ENCODE data around the gene KPNB1.

Gene KPNB1

DNA sequence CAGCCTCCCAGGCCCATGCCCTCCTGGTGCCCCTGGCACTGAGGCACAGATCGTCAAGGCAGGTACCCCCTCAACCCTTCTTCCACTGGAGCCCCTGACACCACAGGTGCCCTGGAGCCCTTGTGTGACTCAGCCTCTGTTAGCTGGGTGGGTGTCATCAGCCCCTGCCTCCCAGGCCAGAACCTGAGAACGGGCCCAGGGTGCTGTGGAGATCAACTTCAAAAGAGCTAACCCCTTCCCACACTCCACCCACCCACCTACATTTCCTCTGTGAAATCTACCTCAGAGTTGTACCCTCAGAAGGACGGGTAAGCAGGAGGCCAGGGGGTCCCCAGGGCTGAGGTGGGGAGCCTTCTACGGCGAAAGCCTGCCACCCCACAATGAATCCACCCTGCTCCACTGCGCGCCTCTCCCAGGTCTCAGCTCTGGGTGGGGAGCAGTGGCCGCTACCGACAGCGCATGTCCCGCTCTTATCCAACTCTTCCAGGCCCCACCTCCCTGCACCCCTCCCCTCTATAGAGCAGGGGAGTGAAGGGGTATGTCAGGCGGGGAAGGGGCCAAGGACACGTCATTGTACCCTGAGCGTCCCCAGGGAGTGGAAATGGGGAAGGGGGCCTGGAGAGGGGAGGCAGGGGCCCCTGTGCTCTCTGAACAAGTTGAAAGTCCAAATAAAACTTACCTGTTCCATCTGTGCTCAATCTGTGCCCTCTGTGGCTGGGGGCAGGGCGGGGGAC, 61.8 kb downstream of the KPNB1 start:
- no peak for DNase-seq (ENCODE audit: low read depth, low spot score)

DNA sequence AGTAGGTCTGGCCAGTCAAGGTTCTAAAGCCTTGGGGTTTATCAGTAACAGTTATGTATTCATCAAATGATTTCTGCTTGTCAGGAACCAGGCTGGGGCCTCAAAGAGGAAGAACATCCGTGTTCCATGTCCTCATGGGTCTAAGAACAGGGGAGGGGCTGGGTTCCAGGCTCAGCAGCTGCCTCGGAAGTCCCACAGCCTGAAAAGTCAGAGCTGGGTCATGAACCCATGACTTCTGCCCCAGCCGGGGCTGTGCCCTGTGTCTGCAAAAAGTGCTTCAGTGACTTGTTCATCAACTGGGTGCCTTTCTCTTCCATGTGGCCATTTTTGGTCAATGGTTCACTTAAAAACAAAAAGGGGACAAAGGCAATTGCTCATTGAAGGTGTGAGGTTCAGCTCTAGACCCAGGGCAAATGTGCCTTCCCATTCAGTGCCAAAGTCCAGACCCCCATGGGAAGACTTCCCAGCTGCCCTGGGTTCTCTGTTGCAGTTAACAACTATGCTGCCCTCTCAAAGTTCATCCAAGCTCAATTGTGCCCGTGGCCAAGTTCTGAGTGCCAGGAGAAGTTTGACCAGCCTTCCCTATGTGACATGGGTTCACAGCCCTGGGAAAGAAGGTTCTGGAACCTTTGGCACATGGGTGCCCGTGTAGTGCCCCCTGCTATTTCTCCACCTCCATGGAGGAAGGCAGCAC, 62.8 kb downstream of the KPNB1 start:
- no peak for DNase-seq (ENCODE audit: low read depth, low spot score)

DNA sequence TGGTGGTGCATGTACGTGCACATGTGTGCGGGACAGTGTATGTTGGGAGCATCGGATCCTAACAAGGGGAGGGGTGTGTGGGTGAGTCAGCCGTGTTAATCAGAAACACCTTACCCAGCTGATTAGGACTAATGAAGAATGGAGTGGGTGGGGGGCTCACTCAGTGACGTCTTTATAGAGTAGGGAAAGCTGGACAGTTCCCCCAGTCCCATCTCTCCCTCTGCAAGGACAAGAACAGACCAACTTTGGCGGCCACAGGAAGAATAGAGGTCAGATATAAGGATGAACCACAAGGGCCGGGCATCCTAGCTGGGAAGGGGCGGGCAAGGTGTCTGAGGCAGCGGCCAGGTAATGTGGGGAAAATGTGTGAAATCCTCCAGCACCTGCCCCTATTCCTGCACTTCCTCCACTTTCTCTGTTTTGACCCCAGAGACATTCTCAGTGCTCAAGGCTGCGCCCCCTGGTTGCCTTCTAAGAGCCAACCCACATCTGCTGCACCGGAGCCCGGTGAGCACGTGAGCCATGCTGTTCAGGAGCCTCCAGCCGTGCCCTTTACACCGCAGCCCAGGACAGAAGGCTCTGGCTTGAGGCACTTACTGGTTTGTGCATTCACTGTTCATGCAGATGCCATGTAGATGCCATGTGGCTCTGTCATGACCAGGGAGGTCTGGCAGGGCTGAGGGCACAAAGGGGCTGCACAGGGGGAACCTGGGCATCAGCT, 64.4 kb downstream of the KPNB1 start:
- no peak for DNase-seq (ENCODE audit: low read depth, low spot score)

- DNase-seq (ENCODE audit: low read depth, low spot score): no peak
These were observed 65.2 kb downstream of the KPNB1 start for GRCh38 chr17:47714773-47715396.

GRCh38 chr17:47715669-47716325, 66.1 kb downstream of the KPNB1 start:
- no peak for DNase-seq (ENCODE audit: low read depth, low spot score)

GRCh38 chr17:47716375-47716774, 66.7 kb downstream of the KPNB1 start:
- DNase-seq (ENCODE audit: low read depth, low spot score): no peak

DNA sequence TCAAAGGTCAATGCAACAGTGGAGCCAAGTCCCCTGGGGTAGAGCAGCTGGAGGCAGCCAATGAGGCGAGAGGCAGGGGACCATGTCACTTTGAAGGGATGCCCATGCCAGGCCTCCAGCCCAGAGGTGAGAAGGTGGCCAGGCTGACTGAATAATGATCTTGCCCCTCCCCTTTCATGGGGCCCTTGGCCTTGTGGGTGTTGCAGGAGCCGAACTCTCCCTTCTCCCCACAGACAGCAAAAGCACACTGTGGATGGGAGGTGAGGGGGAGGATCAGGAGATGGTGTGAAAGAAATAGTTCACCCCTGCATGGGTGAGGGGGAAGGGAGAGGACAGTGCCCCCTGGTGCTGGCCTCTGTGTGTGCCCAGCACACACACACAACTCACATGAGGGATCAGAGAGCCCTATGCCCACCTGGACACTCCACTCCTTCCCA, 67.6 kb downstream of the KPNB1 start:
- no peak for DNase-seq (ENCODE audit: low read depth, low spot score)

DNA sequence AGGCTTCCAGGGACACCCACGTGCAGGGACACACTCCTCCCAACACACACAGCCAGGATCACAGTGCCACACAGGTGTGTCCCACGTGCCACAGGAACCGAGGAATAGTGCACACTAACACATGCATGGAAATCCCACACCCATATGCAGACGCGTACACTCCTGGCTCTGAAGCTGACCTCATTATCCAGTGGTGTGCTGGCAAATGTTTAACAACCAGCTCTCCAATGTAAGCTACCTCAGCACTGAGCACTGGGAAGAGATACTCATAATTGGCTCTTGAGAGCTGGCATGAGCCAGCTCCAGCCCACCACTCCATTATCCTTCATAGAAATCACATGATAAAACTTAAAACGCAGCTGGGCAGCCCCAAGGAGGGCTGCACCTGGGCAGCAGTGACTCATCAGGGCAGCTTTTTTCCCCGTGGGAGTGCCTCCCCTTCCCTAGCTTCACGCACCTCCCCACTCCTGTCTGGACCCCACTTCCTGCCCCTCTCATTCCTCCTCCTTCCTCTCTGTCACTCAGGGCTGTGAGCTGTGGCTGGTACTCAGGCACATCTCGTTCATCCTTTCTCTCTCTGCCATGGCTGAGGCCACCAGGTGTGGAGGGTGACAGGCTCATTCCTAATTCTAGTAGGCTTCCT, 68.4 kb downstream of the KPNB1 start:
- DNase-seq (ENCODE audit: low read depth, low spot score): no peak

DNA sequence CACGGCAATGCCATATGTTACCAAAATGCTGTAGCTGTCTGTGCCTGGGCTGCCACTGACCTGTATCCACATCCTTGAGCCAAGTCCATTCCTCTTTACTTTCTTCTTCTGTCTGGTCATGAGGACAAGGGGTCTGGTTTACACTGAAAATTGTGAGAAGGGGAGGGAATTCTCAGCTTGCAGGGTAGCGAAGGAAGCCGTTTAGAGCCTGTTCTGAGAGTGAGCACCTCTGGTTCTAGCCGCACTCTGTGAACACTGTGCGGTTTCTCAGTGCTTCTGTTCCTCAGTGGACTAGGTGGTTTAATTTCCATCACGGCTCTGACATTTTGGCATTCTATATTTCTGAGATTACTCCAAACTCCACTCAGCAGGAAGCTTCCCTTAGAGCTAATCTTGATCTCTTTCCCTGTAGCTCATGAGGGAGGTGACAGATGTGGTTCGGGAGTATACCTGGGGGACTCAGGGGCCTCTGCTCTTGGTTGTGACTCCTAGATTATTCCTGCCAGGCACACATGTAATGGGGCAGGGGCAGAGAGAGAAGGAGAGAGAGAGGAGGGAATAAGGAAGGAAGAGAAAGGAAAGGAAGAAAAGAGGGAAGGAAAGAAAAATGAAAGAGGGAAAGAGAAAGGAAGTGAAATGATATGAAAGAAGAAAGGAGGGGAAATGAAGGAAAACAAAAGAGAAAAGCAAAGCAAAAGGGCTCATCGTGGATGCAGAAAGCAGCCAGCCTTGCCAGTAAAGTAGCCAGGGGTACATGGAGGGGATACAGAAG, 69.1 kb downstream of the KPNB1 start:
- no peak for DNase-seq (ENCODE audit: low read depth, low spot score)

GRCh38 chr17:47719411-47720152, 69.9 kb downstream of the KPNB1 start:
- DNase-seq (ENCODE audit: low read depth, low spot score): no peak

GRCh38 chr17:47720196-47720595, 70.5 kb downstream of the KPNB1 start:
- no peak for DNase-seq (ENCODE audit: low read depth, low spot score)

DNA sequence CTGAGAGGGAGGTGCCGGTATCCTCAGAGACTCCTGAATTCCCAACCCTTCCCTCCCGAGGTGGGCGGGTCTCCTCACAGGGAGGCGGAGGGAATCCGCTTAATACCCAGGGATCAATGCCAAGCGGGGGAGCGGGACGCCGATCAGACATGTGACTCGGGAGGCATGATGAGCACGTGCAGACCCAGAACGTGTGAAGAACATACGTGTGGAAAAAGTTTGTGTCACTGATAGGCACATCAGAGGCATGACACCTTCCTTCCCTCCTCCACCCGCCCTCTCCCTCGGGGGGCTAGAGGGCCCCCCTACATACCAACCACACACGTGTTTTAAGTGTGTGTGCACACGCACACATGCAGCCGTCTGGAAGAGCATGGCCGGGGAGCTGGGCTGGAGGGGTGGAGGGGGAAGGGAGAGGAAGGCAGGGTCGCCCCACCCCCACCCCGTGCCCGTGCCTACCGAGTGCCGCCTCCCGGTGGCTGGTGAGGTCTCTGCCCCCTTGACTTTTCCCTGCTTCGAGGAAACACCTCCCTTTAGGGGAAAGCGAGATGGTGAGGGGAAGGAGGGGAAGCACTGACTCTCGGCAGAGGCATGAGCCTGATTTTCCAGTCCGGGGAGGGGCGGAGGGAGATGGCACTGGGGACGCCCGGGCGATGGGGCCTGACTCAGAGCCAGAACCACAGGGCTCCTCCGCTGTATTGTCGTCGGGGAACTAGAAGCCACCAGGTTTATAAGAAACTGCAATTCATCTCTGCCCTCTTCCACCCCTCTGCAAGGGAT, 71.2 kb downstream of the KPNB1 start:
- no peak for DNase-seq (ENCODE audit: low read depth, low spot score)

- no peak for DNase-seq (ENCODE audit: low read depth, low spot score)
These were observed 72.0 kb downstream of the KPNB1 start for GRCh38 chr17:47721725-47722124.

DNA sequence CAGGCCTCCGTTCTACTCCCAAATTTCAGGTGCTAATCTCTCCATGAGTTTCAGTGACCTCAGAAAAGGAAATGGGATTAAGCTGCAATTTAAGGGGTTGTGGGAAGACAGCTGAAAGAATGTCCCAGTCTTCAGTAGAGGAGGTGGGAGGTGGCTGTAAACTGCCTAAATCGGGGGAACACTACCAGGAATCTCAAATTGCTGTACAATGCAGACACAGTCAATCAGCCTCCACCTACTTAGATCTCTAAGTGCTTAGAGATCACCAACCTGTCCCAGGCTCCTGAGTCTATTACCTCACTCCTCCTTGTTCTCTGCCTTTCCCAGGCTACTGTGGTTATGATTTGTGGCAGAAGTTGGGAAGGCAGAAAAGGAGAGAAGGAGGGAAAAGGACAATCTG, 75.0 kb downstream of the KPNB1 start:
- no peak for DNase-seq (ENCODE audit: low read depth, low spot score)

DNA sequence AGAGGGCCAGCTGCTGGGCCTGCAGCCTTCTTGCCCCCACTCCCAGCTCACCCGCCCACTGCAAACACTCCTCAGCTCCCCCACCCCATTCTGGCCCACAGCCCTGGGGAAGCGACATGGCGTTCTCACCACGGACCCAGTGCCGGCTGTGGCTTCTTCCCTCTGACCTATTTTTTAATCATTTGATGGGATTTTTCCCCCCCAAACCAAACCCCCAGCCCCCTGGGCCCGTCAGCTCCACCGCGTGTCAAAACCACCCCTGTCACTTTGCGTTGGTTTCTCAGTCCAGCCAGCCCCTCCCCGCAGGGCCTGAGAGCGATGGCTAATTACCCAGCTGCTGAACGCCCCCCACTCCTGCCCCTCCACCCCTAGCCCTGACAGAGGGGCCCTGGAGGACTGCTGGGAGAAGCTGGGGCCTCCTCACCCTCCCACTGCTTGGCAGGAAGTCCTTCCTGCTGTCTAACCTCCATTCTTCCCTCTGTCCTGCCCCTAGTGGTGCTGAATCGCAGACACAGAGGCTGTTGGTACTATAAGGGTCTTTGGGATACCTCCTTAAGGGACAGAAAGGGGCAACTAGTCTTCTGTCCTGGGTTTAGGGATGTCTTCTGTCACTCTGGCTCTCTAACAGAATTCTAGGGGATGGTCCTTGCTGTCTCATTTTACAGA, 75.9 kb downstream of the KPNB1 start:
- no peak for DNase-seq (ENCODE audit: low read depth, low spot score)

DNA sequence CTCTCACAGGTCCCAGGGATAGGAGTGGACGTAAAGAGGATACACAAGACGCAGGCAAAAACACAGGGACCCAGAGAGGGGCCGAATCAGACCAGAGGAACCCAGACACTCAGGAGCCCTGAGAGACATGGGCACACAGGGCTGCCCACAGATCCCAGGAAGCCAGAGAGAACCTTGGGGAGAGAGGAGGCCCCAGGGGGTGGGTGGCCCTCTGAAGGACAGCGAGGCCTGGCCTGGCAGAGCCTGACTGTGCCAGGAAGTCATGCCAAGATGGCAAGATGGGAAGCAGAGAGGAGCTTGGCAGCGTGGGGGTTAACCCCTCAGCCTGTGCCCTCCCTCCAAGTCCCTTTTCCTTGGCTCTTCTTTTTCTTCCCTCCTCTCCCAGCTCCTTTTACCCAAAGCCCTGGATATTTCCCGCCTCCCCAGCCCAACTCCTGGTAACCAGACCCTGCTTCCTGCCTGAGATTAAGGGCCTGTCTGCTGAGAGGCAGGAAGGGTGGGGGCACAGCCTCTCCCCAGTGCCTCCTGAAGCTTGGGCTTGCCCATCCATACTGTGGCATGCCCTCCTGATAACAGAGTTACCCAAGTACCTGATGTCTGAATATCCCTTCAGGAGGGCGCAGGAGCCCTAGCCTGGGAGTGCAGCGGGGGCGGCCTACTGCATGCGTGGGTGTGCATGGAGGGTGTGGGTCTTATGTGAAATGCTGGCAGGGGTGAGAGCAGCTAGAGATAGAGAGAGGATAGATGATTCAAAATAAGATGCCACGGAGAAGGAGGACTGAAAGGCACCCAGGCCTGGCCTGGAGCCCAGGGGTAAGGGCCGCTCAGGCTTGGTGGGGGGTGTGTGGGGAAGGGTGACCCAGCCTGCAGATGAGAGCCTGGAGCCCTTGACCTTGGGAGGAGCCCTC, 77.3 kb downstream of the KPNB1 start:
- DNase-seq (ENCODE audit: low read depth, low spot score): no peak

- DNase-seq (ENCODE audit: low read depth, low spot score): no peak
These were observed 78.0 kb downstream of the KPNB1 start for GRCh38 chr17:47727704-47728036.

Data from smooth muscle cell of the brain vasculature (primary cell).